Putamen (tissue), 1 donor: ENCODE data around the gene SEPTIN5.

Experiments
- DNase-seq: peaks from one replicate; pipeline ENCODE4 v3.0.0-alpha.2; 2016; ENCODE audit warnings: low spot score

SEPTIN5 gene

DNA sequence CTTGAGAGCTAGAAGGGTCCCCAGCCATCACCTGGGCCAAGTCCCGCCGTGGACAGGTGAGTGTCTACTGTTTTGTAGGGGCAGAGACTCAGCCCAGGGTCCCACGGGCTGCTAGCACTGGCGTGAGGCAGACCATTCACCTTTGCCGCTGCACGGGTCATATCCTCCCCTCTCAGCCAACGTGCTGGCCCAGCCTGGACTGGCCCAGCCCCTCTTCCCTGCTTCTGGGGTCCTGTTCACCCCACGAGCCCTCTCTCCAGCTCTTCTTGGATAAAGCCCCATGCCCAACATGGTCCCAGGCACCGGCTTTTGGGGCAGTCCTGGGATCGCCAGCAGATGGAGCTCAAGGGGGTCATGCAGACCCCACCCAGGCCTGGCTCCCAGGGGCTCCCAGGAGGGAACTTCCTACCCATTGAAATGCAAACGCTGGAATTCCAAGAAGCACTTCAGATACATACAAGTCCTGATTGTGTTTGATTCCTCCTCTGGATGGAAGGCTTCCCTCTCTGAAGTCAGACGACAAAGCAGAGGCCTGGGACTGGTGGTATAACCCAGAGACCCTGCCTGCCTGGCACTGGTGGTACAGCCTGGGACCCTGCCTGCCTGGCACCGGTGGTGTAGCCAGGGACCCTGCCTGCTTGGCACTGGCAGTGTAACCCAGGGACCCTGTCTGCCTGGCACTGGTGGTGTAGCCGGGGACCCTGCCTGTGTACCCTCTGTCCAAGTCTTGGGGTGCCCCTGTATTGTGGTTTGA lies 8.9 kb upstream of the SEPTIN5 start:
- no peak for DNase-seq

GRCh38 chr22:19706661-19707151 lies 7.6 kb upstream of the SEPTIN5 start:
- no peak for DNase-seq

DNA sequence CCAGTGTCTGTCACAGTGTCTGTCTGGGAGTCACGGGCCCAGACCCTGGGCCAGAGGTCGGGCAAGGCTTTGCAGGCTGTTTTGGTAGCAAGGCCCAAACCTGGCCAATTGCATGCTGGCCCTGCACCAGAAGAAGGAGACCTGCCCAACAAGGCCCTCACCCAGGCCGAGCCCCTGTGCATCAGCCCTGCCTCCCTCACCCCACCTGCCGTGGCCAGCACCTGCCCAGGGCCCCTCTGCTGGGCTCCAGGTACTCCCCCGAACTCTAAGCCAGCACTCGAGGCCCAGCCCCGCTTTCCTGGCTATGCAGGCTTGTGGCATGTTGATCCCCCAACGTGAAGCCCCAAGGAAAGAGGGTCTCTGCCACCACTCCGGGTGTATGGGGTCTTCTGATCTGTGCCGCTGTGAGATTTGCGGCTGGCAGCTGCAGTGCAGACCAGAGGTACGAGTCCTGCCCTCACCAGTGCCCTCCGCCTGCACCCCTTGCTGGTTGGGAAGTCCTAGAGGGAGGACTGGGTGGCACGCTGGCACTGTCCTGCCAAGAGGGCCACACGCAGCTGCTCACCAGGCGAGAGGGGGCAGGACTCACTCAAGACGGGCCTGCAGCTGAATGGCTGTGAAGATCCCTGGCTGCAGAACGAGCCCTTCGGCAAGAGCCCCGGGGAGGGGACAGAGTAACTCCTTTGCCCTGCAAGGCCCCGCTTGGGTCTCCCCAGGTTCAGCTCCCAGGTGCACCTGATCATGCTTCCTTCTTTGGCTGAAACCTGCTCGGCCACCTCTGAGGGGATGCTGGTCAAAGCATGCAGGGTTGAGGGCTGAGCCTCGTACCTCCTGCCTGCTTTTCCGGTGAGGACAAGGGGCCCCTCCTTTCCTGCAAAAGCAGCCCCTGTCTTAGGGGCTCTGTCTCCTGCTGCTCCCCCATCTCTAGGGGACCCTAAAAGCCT lies 6.7 kb upstream of the SEPTIN5 start:
- DNase-seq: no peak

GRCh38 chr22:19708321-19709011 lies 5.8 kb upstream of the SEPTIN5 start:
- DNase-seq: no peak

DNA sequence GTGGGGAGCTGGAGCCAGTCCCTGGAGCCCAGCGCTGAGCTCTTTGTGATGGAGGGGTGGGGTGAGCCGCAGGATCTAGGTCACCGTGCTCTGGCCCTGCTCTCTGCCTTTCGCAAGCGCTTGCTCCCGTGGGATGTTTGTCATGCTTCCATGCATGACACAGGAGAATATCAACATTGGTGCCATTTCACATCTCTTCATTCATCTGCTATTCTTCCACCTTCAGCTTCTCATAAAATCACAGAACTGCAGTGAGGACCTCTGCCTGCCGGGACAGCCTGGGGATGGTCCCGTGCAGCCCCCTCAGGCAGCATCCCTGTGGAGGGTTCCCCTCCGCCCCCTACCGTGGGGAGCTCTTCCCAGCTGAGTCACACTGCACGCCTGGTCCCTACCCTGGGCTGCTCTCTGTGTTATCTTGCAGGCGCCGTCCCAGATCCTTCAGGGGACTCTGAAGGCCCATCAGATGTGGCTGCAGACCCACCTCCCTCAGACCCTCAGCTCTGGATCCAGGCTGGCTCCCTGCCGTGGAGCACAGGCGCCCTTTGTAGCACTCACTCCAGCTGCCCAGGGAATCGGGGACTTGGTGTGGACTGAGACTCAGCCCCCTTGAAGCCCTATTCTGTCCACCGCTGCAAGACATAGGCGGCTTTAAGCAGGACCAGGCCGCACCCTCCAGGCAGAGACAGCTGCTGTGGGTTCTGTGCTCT lies 5.1 kb upstream of the SEPTIN5 start:
- no peak for DNase-seq

GRCh38 chr22:19710020-19710768 lies 4.1 kb upstream of the SEPTIN5 start:
- DNase-seq: no peak

- DNase-seq: no peak
Observed at GRCh38 chr22:19710769-19711106, 3.6 kb upstream of the SEPTIN5 start.

DNA sequence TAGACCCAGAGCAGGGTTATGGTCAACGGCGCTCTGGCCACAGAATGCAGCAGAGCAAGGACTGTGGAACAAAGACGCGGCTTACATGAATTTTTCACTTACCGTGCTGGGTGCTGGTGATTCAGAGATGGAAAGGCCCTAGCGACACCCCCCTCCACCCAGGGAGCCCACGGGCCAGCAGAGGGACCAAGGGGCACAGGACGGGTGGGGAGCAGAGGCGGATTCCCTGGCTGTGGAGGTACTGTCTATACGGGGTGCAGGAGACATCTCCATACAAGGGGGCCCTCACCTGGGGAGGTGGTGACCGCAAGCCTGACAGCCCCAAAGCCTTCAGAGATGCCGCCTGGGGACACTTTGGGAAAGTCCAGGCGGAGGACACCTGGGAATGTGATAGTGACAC lies 1.1 kb upstream of the SEPTIN5 start:
- DNase-seq: no peak

- no peak for DNase-seq
Observed at GRCh38 chr22:19713650-19714311, 522 bp upstream of the SEPTIN5 start.

DNA sequence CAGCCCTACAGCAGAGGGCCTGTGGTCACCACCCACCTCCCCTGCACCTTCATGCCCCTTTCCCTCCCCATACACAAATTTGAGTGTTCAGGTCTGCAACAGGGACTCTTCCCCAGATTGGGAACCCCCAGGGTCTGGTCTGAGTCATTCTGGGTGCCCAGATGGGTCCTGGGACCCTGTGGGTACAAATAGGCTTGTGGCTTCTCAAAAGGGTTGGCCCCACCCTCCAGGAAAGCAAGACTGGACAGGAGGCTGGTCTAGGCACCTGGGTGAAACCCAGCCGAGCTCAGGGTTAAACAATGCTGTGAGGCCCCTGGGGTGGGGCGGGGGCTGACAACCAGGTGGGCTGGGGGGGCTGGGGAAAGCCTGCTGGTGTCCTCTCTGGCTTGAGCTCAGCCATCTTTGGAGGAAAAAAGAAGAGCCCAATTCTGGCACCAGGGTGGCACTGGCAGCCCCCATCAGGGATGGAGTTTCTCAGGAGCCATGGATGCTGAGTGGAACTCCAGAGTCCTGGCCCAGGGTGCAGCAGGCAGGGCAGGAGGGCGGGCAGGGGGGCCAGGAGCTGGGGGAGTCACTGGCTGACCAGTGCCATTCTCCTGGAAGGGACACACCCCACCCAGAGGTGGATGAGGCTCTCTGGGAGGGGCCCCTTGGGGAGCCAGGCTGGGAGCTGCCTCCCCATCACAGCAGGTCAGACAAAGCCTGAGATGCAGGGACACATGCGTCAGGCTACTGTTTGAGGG lies 1.1 kb downstream of the SEPTIN5 start:
- no peak for DNase-seq

- DNase-seq: no peak
Observed at GRCh38 chr22:19716041-19716828, 1.9 kb downstream of the SEPTIN5 start.

DNA sequence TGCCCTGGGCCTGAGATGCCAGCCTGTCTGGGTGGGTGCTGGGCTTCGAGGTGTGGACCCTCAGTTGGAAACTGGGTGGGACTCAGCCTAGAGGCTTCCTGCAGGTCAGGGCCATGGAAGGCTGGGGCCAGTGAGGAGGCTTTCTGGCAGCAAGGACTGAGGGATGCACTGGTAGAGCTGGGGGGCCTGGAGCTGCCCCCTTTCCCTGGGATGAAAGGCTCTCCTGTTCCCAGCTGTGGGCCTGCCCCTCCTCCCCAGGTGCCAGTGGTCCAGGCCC lies 2.5 kb downstream of the SEPTIN5 start:
- DNase-seq: no peak

DNA sequence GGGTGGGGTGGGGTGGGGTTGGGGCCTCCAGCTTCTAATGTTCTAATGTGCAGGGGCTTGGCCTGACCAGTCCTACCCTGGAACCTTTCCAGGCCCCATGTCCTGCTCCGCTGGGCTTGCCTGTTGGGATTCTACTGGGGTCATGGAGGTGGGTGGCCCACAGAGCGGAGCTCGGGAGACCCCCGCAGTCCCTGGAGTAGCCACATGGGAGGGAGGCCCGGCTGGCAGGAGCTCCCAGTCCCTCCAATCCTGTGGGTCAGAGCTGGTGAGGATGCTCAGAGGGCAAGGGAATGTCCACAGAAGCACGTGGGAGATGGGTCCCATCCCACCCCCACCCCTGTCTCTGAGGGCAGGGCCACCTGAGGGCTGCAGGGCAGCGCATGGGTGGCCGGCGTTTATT lies 2.9 kb downstream of the SEPTIN5 start:
- DNase-seq: no peak

- peak; percentile 58 for DNase-seq
Observed at GRCh38 chr22:19717691-19718455, 3.6 kb downstream of the SEPTIN5 start.

GRCh38 chr22:19718456-19719049 lies 4.2 kb downstream of the SEPTIN5 start:
- no peak for DNase-seq

GRCh38 chr22:19719050-19719482 lies 4.8 kb downstream of the SEPTIN5 start:
- DNase-seq: no peak

DNA sequence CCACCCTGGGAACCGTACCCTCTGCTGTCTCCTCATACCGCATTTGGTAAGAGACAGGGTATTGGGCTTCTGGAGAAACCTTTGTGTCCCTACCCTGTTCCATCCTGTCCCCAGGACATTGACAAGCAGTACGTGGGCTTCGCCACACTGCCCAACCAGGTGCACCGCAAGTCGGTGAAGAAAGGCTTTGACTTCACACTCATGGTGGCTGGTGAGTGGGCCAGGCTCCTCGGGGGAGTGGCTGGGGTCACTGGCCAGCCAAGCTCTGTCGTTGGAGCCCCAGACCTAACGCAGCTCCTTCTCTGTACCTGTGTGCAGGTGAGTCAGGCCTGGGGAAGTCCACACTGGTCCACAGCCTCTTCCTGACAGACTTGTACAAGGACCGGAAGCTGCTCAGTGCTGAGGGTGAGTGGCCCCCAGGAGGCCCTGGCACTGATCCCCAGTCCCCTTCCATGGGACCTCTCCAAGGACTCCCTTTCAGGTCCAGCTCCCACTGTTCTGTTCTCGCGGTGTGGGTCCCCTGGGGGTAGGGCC lies 5.3 kb downstream of the SEPTIN5 start:
- DNase-seq: no peak
